GM18526 (cell line): Measurements from ENCODE around the gene PIGA.

Experiments used
- POLR2A ChIP-seq: IDR thresholded peaks from 3 replicates; pipeline ENCODE4 v1.6.1; 2011; ENCODE audit not compliant: insufficient read length; ENCODE audit errors: extremely low read depth

PIGA gene

DNA sequence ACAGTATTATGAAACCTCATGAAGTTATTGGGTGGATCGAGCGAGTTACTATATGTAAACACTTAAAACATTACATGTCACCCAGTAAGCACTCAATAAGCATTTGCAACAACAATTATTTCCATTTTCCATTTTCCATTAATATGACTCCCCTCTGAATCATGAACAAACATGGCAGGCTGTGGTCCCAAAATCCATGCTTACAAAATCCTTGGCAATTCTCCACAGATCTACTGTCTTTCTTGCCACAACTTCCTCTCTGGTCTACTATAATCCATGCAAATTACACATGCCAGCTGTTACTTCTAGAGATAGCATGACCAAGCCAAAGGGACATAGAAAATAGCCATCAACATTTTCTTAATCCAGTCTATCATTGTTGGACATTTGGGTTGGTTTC, 41.9 kb downstream of the PIGA start:
- TF ChIP-seq POLR2A: no peak

DNA sequence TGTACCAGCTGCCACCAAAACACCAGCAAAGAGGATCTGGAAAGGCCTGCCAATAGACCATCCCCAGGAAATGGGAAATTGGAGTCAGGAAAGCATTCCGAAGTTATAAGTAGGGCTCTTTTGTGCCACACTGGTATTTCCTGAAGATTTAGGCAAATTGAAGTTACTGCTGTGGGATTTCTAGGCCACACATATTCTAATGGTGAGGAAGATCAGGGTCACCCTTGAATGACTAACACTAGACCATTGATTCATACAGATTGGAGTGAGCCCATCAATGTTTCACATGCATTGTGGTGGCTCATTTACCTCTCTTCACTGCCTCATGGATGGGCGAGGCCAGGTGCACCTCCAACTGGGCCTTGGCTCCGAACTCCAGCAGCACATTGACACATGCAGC, 42.5 kb downstream of the PIGA start:
- no peak for TF ChIP-seq POLR2A

DNA sequence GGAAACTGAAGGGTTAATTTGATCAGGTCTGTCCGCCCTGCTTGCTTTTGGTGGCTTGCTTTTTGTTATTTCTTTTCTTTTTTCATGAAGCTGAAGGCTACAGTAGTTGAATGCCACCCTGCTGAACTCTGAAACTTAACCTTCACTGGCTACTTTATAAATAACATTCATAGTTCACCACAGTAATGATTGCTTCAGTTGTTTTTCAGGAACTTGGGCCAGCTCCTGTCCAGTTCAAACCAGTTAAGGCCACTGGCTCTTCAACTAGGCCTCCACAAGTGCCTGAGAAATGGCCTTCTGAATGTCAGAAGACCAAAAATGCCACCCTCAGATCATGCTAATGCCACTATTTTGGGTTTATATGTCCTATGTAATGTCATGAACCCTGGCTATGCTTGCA, 57.7 kb downstream of the PIGA start:
- TF ChIP-seq POLR2A: no peak

GRCh38 chrX:15274946-15275345, 60.4 kb downstream of the PIGA start:
- no peak for TF ChIP-seq POLR2A

GRCh38 chrX:15271757-15272156, 63.6 kb downstream of the PIGA start:
- TF ChIP-seq POLR2A: no peak

DNA sequence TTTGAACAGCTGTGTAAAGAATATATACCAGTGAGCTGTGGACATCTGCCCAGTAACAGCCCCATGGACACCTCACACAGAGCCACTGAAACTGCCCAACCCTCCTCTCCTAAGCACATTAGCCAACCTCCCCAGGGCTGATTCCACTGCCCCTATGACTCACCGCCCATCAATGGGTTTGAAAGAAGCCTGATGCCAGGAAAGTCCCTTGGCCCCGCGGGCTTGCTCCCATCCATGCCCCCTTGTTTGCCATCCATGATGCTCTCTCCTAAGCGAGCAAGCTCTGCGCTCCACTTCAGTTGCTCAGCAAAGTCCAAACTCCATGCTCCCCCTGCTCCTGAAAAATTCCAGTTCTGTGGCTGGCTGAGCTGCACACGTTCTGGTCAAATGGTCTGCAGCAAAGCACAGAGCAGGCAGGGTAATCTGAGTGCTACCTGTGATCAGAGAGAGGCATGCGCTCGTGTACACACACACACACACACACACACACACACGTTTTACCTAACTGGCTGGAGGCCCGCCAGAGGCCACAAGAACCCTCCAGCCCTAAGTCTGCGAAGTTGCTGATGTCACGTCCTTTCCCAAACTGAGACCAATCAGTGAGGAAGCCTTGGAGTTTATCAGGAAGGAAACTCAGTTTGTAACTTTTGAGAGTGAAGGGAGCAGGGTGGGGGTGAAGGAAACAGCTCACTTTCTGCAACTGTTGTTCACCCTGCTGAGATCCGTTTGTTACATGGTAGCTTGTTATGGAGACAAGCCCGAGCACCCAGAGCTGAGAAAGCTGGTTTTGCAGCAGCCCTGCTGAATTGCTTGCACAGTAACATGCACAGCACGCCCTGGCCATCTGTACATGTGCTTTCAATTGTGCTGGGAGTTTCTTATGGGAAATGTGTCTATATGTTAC, 65.5 kb downstream of the PIGA start, which contains the start of gene ASB9:
Gene ASB9, minus strand, starts transcription at position 466 of the 904 bp plus-strand sequence. Its CDS starts 209 bp downstream, at position 257.
- TF ChIP-seq POLR2A: no peak
